Right atrium auricular region (tissue), 2 donors: ENCODE measurements around the gene AREG. TPM values are rescaled to one million over a fixed set of nuclear protein-coding genes. Genes with fewer than 3 reads are reported as not detected.

Source experiments
- DNase-seq: peaks from one replicate; pipeline ENCODE4 v3.0.0-alpha.2; 2019; ENCODE audit warnings: low spot score
- H3K27ac ChIP-seq, 2 donors: fragments of 200-600 bp; sonication (generic); 1 replicate in 1 of 2; 2 replicates in 1 of 2; pipeline ENCODE4 v1.5.1; 2016 to 2019
- H3K27me3 ChIP-seq, 2 donors: fragments of 200-600 bp; sonication (generic); one replicate each; pipeline versions ENCODE4 v1.5.1 to v1.6.0; 2017 to 2019
- H3K36me3 ChIP-seq: fragments of 200-600 bp; sonication (generic); one replicate; pipeline ENCODE4 v1.5.1; 2016
- H3K4me1 ChIP-seq, 2 donors: fragments of 200-600 bp; sonication (generic); one replicate each; pipeline versions ENCODE4 v1.5.1 to v1.6.0; 2017 to 2019
- H3K4me3 ChIP-seq, 2 donors: fragments of 200-600 bp; sonication (generic); 1 replicate in 1 of 2; 2 replicates in 1 of 2; pipeline ENCODE4 v1.5.1; 2017 to 2019; ENCODE audit warnings: mild to moderate bottlenecking in 1 of 2, moderate library complexity in 1 of 2
- H3K9me3 ChIP-seq, 2 donors: fragments of 200-600 bp; sonication (generic); one replicate each; pipeline ENCODE4 v1.5.1; 2019
- CTCF ChIP-seq, 2 donors: fragments of 200-600 bp; sonication (generic); IDR thresholded peaks; one replicate each; pipeline ENCODE4 v1.5.1; 2019; ENCODE audit warnings: antibody characterized with exemption in 2 of 2
- total RNA-seq, 2 donors: library from RNA; depleted of rRNA; stranded (reverse); fragments of >200 nt; gene quantifications; one replicate each; pipeline ENCODE4 v1.1.0, GENCODE V29; 2016

The AREG gene
- total RNA-seq, 2 donors from 2014 or later, result 26.6 to 31.3 TPM

- no peak overlapping the region for H3K27ac ChIP-seq
- H3K4me1 ChIP-seq, result no peaks in the 10 kb centered on the region
- no peak overlapping the region for H3K4me3 ChIP-seq
- no peaks in the 10 kb centered on the region for H3K27me3 ChIP-seq
- H3K36me3 ChIP-seq, result no peaks in the 10 kb centered on the region
- no peaks in the 10 kb centered on the region for H3K9me3 ChIP-seq
- no peak for DNase-seq
- TF ChIP-seq CTCF (IDR thresholded peaks at IDR 0.05), result no peak
Observed at GRCh38 chr4:74441744-74442143, 3.2 kb upstream of the AREG start.

DNA sequence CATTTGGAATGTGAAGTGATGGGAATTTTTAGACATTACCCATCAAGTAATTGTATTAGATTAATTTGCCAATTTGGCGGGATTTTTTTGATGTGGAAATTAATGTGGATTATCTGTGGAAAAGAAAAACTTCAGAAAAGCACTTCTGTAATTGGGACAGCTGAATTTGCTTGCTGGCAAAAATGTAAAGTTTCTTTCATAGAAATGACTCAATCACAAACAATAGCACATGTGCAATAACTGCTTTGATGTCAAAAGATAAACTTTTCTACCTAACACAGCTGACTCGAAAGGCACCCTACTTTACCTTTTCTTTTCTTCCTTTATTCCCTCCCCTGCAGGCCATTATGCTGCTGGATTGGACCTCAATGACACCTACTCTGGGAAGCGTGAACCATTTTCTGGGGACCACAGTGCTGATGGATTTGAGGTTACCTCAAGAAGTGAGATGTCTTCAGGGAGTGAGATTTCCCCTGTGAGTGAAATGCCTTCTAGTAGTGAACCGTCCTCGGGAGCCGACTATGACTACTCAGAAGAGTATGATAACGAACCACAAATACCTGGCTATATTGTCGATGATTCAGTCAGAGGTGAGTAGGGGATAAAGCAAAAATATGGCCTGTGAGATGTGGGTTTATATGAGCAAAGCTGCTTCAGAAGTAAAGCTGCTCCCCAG is 1.4 kb downstream of the AREG start:
- DNase-seq, result no peak
- Histone ChIP-seq H3K27ac (peak overlapping the region in 1 of 2 donors; percentile 29), H3K9me3 (no peaks in the 10 kb centered on the region), H3K4me3 (peak overlapping the region in 1 of 2 donors; percentile 1), H3K27me3 (no peaks in the 10 kb centered on the region), H3K4me1 (no peaks in the 10 kb centered on the region), H3K36me3 (no peaks in the 10 kb centered on the region)
- no peak for TF ChIP-seq CTCF (IDR thresholded peaks at IDR 0.05)

GRCh38 chr4:74446896-74447295 is 2.0 kb downstream of the AREG start:
- DNase-seq, result no peak
- H3K4me3 ChIP-seq, result no peak overlapping the region
- no peak for TF ChIP-seq CTCF (IDR thresholded peaks at IDR 0.05)
- no peaks in the 10 kb centered on the region for H3K36me3 ChIP-seq
- no peaks in the 10 kb centered on the region for H3K4me1 ChIP-seq
- peak overlapping the region in 1 of 2 donors; percentile 29 for H3K27ac ChIP-seq
- no peaks in the 10 kb centered on the region for H3K9me3 ChIP-seq
- no peaks in the 10 kb centered on the region for H3K27me3 ChIP-seq

- Histone ChIP-seq H3K9me3 (no peaks in the 10 kb centered on the region), H3K27ac (no peak overlapping the region), H3K27me3 (no peaks in the 10 kb centered on the region), H3K36me3 (no peaks in the 10 kb centered on the region), H3K4me3 (no peak overlapping the region), H3K4me1 (no peaks in the 10 kb centered on the region)
- no peak for TF ChIP-seq CTCF (IDR thresholded peaks at IDR 0.05)
- DNase-seq, result no peak
Observed at GRCh38 chr4:74447636-74448233, 2.8 kb downstream of the AREG start.

- H3K4me3 ChIP-seq, result no peak overlapping the region
- no peak overlapping the region for H3K27ac ChIP-seq
- H3K9me3 ChIP-seq, result no peaks in the 10 kb centered on the region
- no peaks in the 10 kb centered on the region for H3K27me3 ChIP-seq
- TF ChIP-seq CTCF (IDR thresholded peaks at IDR 0.05), result no peak
- no peaks in the 10 kb centered on the region for H3K36me3 ChIP-seq
- no peak for DNase-seq
- no peaks in the 10 kb centered on the region for H3K4me1 ChIP-seq
Observed at GRCh38 chr4:74449571-74450297, 4.8 kb downstream of the AREG start.
